Endothelial cell of hepatic sinusoid (primary cell): ENCODE measurements around the gene SLC34A3.

Experiments used
- in situ Hi-C: cut with HindIII; loops from 2 replicates; pipeline ENCODE4 v1.10.0; 2017; ENCODE audit warnings: low sequenced_read_pairs

The SLC34A3 gene

DNA sequence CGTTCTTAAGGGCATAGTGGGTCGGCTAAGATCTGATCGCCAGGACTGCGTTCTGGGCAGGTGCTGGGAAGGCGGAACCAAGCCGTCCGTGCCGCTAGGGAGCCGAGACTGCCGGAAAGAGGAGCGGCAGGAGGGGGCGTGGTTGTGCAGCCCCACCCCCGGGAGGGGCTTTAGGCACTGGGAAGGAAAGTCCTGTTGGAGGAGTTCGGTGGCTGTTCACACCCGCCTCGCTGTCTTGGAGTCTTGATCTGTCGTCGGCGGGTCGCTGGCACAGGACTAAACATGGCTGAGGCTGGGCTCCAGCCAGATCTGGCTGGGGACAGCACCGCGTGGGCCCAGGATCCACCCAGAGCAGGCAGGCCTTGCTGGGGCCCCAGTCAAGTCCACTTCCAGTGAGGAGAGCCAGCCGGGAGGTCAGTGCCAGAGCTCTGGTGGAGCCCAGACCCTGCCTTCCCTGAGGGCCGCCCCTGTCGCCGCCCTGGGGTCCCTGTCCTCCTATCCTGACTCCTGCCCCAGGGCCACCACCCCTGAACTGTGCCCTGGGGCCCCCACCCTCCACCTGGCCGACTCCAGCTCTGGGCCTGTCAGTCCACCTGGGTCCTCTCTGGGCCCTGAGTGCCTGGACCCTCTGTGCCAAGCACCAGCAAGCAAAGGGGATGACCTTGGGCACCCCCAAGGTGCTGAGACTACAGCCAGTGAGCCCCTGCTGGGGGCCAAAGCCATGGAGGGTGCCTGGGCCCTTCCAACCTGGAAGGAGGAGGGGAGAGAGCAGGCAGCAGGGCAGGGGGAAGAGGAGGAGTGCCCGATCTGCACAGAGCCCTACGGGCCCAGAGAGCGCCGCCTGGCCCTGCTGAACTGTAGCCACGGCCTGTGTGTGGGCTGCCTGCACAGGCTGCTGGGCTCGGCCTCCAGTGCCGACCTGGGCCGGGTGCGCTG, 13.2 kb upstream of the SLC34A3 start:
- in situ Hi-C loops = no loop called here

DNA sequence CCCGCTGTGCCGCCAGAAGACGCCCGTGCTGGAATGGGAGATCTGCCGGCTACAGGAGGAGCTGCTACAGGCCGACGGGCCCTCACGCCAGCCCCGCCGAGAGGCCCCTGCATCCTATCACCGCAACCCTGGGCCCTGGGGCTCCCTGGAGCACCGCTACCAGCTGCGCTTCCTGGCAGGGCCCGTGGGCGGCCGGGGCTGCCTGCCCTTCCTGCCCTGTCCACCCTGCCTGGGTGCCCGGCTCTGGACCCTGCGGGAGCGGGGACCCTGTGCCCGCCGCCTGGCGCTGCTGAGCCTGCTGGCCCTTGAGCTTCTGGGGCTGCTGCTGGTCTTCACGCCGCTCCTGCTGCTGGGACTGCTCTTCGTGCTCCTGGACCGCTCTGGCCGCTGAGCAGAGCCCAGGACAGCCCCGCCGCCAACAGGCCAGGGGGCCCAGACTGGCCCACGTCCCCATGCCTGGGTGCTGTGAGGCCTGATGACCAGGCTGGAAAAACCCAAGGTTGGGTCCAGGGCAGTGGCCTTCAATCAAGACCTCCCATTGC, 12.4 kb upstream of the SLC34A3 start:
- in situ Hi-C loops = no loop called here

DNA sequence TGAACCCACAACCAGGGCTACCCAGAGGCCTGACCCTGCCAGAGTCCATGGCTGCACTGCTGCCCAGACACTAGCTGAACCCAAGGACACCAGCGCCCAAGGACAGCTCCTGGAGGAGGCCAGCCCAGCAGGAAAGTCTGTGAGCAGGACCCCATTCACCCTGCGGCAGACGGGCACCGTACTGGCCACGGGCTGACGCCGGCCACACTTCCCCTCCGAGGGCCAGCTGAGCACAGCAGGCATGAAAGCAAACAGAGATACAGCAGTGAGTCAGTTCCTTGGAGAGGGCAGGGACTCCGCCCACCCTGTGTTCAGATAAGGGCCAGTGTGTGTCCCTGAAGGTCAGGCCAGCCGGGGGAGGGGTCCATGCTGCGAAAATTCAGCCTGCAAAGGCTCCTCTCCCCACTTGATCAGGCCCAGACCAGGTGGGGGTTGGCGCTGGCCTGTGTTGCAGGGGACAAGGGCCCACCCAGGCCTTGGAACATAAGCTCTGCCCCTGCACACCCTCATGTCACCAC, 11.9 kb upstream of the SLC34A3 start:
- in situ Hi-C loops = no loop called here

DNA sequence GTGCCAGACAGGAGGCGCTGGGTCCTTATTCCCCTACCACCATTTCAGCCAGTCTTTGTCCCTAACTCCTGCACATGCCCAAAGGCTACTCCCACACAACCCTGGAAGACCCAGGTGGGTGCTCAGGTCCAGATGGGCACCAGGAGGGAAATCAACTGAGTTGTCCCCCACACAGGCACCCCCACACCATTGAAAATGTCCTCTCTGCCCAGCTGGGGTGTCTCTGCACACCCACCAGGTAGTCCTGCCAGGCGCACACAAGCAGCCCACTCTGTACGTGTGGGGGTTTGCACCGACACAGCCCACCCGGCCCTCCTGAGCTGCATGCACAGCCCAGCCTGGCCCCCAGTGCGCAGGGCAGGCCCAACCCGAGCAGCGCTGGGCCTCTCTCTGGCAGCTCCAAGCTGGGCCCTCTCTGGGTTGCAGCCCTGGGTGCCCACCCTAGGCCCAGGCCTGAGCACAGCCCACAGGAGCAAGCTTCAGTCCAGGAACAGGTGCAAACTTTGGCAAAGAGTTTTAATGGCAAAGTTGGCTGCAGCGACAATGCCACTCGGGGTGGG, 10.9 kb upstream of the SLC34A3 start:
- in situ Hi-C loops = loop anchor here (5.0 kb wide), 1 partner anchor 53 kb away; no protein-coding TSS in a partner anchor

DNA sequence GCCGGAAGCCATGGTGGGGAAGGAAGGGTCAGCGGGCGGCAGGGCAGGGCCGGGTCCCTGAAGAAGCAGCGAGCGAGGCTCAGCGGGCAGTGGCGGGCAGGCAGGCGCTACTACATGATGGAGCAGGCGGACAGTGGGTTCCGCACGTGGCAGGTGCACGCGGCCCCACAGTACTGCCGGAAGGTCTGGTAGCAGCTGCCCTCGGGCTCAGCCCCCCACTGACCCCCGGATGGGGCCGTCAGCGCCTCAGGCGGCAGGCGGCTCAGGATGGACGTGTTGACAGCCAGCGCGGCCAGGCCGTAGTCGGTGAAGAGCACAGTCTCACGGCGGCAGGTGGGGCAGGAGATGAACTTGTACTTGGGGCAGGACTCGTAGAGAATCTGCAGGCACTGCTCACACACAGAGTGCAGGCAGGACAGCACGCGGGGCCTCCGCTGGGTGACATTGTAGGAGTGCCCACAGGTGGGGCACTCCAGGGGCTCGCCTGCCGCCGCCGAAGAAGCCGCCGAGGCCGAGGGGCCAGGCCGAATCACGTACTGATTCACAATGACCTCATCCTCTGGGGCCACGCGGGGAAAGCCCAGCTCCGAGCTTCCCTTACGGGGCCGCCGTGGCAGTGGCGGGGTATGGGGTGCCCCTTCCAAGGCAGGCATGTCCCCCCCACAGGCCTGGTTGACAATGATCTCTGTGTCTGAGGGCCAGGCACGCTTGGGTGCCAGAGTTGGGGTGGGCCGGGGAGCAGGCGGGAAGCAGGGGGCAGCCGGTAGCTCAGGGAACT, 10.2 kb upstream of the SLC34A3 start:
- in situ Hi-C loops = loop anchor here (5.0 kb wide), 1 partner anchor 53 kb away; no protein-coding TSS in a partner anchor

DNA sequence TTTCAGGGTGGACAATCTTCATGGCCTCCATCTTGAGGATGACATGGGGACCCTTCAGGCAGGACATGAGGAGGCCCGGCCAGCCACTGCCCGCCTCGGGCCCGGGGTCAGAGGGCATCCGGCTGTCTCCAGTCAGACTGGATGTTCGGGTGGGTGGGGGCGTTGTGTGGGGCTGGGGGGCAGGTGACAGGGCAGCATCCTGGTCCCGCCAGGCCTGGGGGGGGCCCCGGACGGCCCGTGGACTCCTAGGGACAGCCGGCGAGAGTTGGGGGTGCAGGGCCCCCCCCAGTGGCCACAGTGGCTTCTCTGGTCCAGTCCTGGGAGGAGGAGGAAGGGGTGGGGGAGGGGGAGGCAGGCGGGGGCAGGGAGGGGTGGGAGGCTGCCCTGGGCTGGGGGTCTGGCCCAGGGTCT, 9.6 kb upstream of the SLC34A3 start:
- in situ Hi-C loops = loop anchor here (5.0 kb wide), 1 partner anchor 54 kb away; no protein-coding TSS in a partner anchor

DNA sequence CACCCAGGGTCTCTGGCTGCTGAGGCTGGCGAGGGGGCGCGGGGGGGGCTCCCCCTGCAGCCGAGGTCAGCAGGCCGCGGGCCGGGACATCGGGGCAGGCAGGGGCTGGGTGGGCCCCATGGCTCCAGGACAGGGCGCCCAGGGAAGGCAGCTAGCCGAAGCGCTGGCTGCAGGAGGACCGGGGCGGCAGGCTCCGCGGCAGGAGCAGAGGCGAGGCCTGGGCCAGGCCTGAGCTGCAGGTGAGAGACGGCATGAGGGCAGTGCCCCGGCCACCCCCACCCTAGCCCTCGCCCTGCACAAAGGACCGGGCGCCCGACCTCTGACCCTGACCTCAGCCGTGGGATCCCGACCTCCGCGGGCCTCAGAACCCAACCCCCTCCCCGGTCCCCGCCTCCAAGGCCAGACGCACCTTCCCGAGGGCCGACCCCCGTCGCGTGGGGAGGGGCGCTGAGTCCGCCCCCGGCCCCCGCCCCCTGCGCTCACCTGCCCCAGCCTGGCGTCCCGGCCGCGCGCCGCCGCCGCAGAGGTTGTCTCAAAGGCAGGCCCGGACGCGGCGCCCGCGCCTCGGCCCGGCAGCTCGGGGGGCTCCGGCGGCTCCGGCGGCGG, 9.1 kb upstream of the SLC34A3 start:
- in situ Hi-C loops = loop anchor here (5.0 kb wide), 1 partner anchor 54 kb away; no protein-coding TSS in a partner anchor

DNA sequence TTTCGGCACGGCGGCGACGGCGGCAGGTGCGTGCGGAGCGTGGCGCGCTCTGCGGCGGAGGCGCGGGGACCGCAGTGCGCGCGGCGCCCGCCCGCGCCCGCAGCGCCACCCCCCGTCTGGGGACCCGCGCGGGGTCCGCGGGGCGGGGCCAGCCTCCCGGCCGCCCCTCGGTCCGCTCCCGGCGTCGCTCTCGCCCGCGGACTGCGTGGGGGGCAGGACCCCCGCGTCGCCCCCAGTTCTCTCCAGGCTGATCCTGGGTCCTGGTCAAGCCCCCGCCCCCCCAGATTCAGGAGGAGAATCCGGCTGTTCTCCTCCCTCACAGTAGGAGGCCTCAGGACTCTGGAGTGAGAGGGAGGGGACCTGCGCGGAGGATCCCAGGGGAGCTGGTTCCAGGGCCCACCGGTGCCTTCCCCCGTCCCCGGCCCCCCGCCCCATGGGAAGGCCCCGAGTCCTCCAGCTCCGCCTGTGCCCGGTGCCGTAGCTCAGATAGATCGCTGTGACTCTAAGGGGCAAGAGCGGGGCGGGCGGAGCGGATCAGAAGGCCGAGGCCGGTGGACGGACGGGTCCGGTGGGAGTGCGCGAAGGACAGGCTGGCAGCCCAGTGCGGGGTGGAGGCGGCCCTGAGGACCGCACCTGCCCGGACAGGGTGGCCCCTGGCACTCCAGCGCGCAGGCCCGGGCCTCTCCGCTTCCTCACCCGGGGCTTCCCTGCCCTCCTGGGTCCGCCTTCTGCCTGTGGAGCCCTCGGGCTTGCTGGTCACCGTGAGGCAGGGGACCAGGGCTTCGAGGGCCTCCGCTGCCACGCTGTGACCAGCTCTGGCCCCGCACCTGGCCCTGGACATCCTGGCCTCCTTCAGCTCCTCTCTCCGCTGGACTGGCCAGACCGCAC, 8.3 kb upstream of the SLC34A3 start, which contains the start of gene RNF208:
Gene RNF208, minus strand, starts transcription at position 51 of the 888 bp plus-strand sequence. CDS start 1,028 bp downstream, outside the sequence.
- in situ Hi-C loops = loop anchor here (5.0 kb wide), 1 partner anchor 55 kb away; no protein-coding TSS in a partner anchor

DNA sequence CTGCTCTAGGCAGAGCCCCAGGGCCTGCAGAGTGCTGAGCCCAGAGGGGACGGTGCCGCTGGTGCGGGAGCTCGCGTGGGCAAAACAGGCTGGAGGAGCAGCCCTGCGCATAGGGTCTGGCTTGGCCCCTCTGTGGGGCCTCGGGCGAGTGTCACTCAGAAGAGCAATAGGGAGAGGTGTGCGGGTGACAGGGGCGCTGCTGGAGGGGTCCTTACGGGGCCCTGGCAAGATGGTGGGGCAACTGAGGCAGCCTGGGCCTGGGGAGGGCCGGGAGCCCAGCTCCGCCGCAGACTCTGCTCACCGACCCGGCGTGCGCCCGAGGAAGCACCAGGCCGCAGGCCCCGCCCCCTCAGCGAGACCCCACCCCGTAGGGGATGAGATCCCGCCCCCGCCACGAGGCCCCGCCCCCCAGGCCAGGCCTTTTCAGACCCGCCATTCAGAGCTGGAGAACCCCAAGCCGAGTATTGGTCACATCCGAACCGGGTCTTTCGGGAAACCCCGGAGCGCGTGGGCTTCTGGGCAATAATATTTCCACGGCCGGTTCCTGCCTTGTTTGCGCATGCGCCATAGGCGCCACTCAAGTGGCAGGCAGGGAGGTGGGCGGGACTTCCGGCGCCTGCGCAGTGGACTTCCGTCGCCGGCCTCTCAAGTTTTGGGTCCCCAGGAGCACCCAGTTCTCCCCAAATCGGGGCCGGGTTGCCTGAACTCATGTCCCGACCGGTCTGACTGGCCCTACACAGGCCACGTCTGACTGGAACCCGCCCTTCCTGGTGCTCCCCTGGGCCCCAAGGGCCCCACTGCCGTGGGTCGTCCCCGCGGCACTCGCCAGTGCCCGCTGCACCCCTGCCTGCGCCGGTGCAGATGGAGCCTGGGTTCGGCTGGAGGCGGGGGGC, 7.4 kb upstream of the SLC34A3 start:
- in situ Hi-C loops = loop anchor here (5.0 kb wide), 1 partner anchor 56 kb away; no protein-coding TSS in a partner anchor

DNA sequence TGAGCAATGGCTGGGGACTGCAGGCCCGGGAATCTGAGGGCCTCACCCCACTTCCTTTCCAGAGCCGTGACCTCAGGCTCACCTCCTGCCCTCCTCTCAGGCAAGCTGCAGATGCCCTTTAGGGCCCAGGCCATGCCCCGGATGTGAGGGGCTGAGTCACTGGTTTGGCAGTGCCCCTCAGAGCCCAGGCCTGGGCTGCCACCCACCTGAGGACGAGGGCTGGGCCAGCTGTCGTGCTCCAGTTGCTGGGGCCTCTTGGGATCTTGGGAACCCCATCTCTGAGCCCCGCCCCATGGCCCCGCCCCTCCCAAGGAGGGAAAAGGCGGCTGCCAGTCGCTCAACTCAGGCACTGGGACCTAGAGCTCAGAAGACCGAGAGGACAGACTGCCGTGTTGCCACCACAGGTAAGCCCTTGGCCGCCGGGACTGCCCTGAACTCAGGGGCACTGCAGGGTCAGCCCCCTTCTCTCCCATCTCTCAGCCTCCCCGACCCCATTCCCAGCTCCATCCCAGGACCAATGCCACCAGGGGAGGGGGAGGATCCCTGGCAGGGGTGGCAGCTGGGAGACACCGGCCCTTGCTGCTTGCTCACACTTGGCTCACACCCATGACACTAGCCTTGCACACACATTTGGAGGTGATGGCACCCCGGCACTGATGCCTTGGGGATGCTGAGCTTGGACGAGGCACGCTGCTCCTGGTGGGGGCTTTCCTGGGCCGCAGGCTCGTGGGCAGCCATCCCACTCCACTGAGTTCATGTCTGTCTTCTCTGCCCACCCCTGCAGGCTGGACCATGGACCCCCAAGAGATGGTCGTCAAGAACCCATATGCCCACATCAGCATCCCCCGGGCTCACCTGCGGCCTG, 5.6 kb upstream of the SLC34A3 start, which contains the start of gene CYSRT1:
Gene CYSRT1, plus strand, starts transcription at position 345 of the 865 bp plus-strand sequence. Its CDS starts 448 bp downstream, at position 793.
- in situ Hi-C loops = loop anchor here (5.0 kb wide), 1 partner anchor 58 kb away; no protein-coding TSS in a partner anchor

DNA sequence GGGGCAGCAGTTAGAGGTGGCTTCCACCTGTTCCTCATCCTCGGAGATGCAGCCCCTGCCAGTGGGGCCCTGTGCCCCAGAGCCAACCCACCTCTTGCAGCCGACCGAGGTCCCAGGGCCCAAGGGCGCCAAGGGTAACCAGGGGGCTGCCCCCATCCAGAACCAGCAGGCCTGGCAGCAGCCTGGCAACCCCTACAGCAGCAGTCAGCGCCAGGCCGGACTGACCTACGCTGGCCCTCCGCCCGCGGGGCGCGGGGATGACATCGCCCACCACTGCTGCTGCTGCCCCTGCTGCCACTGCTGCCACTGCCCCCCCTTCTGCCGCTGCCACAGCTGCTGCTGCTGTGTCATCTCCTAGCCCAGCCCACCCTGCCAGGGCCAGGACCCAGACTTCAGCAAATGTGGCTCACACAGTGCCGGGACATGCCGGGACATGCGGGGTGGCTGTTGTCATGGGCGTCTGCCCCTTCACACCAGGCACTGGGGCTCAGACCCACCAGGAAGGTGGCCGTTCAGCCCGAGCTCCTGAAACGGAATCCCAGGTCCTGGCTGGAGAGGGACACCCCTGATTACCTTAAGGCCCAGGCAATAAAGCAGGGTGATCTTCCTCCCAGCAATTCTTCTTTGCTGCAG, 4.9 kb upstream of the SLC34A3 start:
- in situ Hi-C loops = no loop called here

DNA sequence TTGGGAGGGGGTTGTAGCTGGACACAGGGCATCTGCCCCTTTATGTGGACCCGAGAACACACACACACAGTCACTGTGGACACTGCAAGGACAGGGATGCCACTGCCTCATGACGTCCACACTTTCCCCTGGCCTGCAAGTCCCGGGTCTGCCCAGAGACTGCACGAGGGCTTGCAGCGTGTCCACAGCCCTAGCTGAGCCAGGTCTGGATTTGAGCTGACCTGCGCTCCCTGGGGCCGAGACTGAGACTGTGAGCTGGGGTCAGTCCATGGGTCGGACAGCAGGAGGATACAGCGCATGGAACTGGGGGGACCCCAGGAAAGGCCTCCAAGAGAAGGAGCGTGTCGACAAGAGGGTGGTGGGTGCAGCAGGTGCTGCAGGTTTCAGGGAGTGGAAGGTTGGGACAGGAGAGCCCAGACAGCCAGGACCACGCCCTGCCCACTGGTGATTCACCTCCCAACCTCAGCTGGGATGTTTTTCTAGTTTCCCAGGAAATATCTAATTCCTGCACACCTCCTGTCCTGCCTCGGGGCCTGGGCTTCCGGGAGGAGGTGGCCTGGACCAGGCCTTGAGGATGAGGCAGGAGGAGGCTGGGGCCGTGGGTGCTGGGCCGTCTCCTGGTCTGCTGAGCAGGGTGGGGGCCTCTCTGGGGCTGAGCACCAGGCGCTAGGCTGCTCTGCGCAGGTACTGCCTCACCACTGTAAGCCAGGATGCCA, 4.2 kb upstream of the SLC34A3 start:
- in situ Hi-C loops = no loop called here

DNA sequence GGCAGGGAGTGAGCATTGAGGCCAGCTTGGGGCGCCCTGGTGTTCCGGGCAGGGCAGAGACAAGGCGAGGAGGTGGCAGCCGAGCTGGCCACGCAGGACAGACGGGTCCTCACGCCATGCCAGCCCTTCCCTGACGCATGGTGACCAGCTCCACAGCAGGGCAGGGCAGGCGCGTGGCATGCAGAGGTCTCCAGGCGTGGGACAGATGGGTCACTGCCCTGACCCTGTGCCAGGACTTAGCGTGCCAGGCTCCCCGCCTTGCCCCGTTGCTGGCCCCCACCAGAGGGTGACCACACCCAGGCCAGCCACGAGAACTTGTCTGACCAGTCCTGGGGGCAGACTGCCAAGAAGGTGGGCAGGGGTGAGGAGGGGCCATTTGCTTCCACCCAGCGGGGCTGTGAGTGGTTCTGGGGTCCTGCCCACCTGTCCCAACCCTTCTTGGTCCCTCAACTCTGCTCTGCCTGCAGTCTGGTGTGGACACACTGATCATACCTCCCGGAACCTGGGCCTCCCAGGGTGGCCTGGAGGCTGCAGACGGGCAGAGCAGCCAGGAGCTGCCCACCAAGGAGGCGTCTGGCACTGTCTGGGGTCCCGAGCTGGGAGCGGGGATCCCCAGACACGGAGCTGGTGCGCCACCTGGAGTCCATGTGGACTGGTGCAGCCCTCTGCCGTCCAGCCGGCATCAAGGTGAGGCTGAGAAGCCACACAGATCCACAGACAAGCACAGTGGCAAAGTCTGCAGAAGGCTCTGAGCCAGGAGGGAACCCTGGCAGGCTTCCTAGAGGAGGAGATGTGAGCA, 3.4 kb upstream of the SLC34A3 start, which contains the start of gene RNF224:
Gene RNF224, plus strand, starts transcription at position 449 of the 799 bp plus-strand sequence. CDS start 834 bp downstream, outside the sequence.
- in situ Hi-C loops = no loop called here

DNA sequence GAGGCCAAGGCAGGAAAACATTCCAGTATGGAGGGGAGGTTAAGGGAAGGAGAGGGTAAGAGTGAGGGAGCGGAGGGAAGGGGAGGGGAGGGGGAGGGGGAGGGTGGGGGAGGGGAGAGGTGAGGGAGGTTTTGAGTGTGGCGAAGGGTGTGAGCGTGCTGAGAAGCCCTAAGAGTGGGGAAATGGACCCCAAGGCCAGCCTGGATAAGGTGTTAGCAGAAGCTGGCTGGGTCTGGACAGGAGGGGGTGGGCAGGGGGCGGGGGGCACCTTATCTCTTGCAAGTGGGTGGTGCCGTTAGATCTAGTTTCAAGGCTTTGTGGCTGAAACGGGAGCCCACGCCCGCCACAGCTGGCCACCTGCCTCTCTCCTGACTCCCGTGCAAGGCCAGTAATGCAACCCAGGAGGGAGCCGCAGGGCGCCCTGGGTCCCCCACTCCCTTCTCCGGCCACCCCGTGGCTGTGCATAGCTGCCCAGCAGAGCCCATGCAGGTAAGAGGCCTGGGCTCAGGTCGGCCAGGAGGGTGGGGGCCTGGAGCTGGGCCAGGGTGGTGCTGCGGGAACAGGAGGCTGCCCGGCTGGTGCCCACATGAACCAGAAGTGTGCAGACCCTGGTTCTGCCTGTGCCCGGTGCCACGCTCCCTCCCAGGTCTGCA, 2.7 kb upstream of the SLC34A3 start:
- in situ Hi-C loops = no loop called here
